Mesenchymal stem cell (in vitro differentiated cells and primary cell): ENCODE data around the gene CCDC197.

Source experiments
- DNase-seq: peaks from one replicate; pipeline ENCODE4 v3.0.0-alpha.2; 2013
- H2AFZ ChIP-seq: one replicate; pipeline ENCODE4 v1.6.1; 2013; ENCODE audit warnings: low read depth, mild to moderate bottlenecking, control low read depth, inconsistent platforms, low read length, moderate library complexity
- H2AK5ac ChIP-seq: 2 replicates; pipeline ENCODE4 v1.6.1; 2013; ENCODE audit warnings: low read length, moderate library complexity, mild to moderate bottlenecking, inconsistent platforms; ENCODE audit not compliant: severe bottlenecking
- H2BK120ac ChIP-seq: one replicate; pipeline ENCODE4 v1.6.1; 2013; ENCODE audit warnings: low read depth, mild to moderate bottlenecking, inconsistent platforms, low read length, moderate library complexity
- H2BK12ac ChIP-seq, 2 experiments: one replicate each; pipeline ENCODE4 v1.6.1; 2013; ENCODE audit warnings: inconsistent platforms in 2 of 2, low read length in 2 of 2, mild to moderate bottlenecking in 2 of 2, moderate library complexity in 2 of 2, control low read depth in 1 of 2
- H2BK15ac ChIP-seq: one replicate; pipeline ENCODE4 v1.6.1; 2013; ENCODE audit warnings: mild to moderate bottlenecking, low read depth, inconsistent platforms; ENCODE audit not compliant: poor library complexity, severe bottlenecking
- H2BK5ac ChIP-seq: 2 replicates; pipeline ENCODE4 v1.6.1; 2013; ENCODE audit warnings: low read depth, mild to moderate bottlenecking, low read length, control low read depth, inconsistent platforms; ENCODE audit not compliant: poor library complexity, severe bottlenecking
- H3K14ac ChIP-seq, 2 experiments: one replicate each; pipeline ENCODE4 v1.6.1; 2013; ENCODE audit warnings: inconsistent platforms in 2 of 2, low read length in 2 of 2, control low read depth in 1 of 2, mild to moderate bottlenecking in 1 of 2, moderate library complexity in 1 of 2
- H3K18ac ChIP-seq, 2 experiments: one replicate each; pipeline ENCODE4 v1.6.1; 2013; ENCODE audit warnings: inconsistent platforms in 2 of 2, low read length in 2 of 2, control low read depth in 1 of 2, low read depth in 1 of 2, mild to moderate bottlenecking in 1 of 2
- H3K23ac ChIP-seq, 2 experiments: one replicate each; pipeline ENCODE4 v1.6.1; 2013; ENCODE audit warnings: inconsistent platforms in 2 of 2, low read length in 2 of 2, mild to moderate bottlenecking in 2 of 2, moderate library complexity in 2 of 2, control low read depth in 1 of 2
- H3K27ac ChIP-seq: 2 replicates; pipeline ENCODE4 v1.5.1; 2013; ENCODE audit warnings: mild to moderate bottlenecking, moderate library complexity, low read length, control low read depth, inconsistent platforms; ENCODE audit not compliant: poor library complexity, severe bottlenecking
- H3K27me3 ChIP-seq, 2 experiments: 2 replicates each; pipeline versions ENCODE4 v1.6.1 to v1.7.0; 2013; ENCODE audit warnings: low read length in 2 of 2, mild to moderate bottlenecking in 2 of 2, moderate library complexity in 2 of 2, control low read depth in 1 of 2, inconsistent platforms in 1 of 2; ENCODE audit not compliant: control insufficient read depth in 1 of 2, insufficient read depth in 1 of 2
- H3K36me3 ChIP-seq, 2 experiments: 2 replicates each; pipeline versions ENCODE4 v1.6.1 to v1.7.0; 2013; ENCODE audit warnings: low read length in 2 of 2, control low read depth in 1 of 2, inconsistent platforms in 1 of 2, low read depth in 1 of 2, mild to moderate bottlenecking in 1 of 2; ENCODE audit not compliant: insufficient read depth in 2 of 2, control insufficient read depth in 1 of 2
- H3K4ac ChIP-seq, 2 experiments: one replicate each; pipeline ENCODE4 v1.6.1; 2013; ENCODE audit warnings: inconsistent platforms in 2 of 2, low read length in 2 of 2, mild to moderate bottlenecking in 2 of 2, moderate library complexity in 2 of 2, control low read depth in 1 of 2, low read depth in 1 of 2
- H3K4me1 ChIP-seq: 2 replicates; pipeline ENCODE4 v1.6.1; 2013; ENCODE audit warnings: low read depth, low read length, control low read depth; ENCODE audit not compliant: control insufficient read depth, insufficient read depth
- H3K4me2 ChIP-seq: 2 replicates; pipeline ENCODE4 v1.6.1; 2013; ENCODE audit warnings: low read length, mild to moderate bottlenecking, inconsistent platforms; ENCODE audit not compliant: poor library complexity, severe bottlenecking
- H3K4me3 ChIP-seq, 2 experiments: 2 replicates each; pipeline versions ENCODE4 v1.5.1 to v1.7.0; 2013; ENCODE audit warnings: low read length in 2 of 2, mild to moderate bottlenecking in 2 of 2, control low read depth in 1 of 2, low read depth in 1 of 2; ENCODE audit not compliant: insufficient read depth in 1 of 2
- H3K79me1 ChIP-seq: replicated peaks from 2 replicates; pipeline ENCODE4 v1.6.1; 2013; ENCODE audit warnings: mild to moderate bottlenecking, control low read depth, low read length, inconsistent platforms; ENCODE audit not compliant: poor library complexity, severe bottlenecking
- H3K9ac ChIP-seq: 2 replicates; pipeline ENCODE4 v1.7.0; 2013; ENCODE audit warnings: mild to moderate bottlenecking, low read length, moderate library complexity
- H3K9me3 ChIP-seq: 2 replicates; pipeline ENCODE4 v1.7.0; 2013; ENCODE audit warnings: mild to moderate bottlenecking, low read length; ENCODE audit not compliant: control insufficient read depth
- H4K8ac ChIP-seq: one replicate; pipeline ENCODE4 v1.6.1; 2013; ENCODE audit warnings: inconsistent platforms, mild to moderate bottlenecking, low read length, moderate library complexity
- H4K91ac ChIP-seq: one replicate; pipeline ENCODE4 v1.6.1; 2013; ENCODE audit warnings: mild to moderate bottlenecking, low read length, inconsistent platforms
- WGBS: methylation state at CpG from one replicate; pipeline ENCODE4 v1.1.7; 2013; ENCODE audit warnings: mixed read lengths; 5-methylcytosine and 5-hydroxymethylcytosine counted together

CCDC197 gene

GRCh38 chr14:93962701-93963601 is 34.1 kb upstream of the CCDC197 start:
- no peaks in the 10 kb centered on the region for H3K79me1 ChIP-seq

GRCh38 chr14:93963692-93964091 is 33.4 kb upstream of the CCDC197 start:
- H3K9ac ChIP-seq: no peak overlapping the region
- H3K27ac ChIP-seq: no peak overlapping the region
- peak overlapping the region; percentile 34 for H2AK5ac ChIP-seq
- H2BK15ac ChIP-seq: no peak overlapping the region
- no peak overlapping the region for H2BK120ac ChIP-seq
- no peak for DNase-seq
- H3K23ac ChIP-seq: no peak overlapping the region
- H2BK5ac ChIP-seq: no peak overlapping the region
- peaks cover 8% of the 10 kb centered on the region for H3K9me3 ChIP-seq
- H2BK12ac ChIP-seq: no peak overlapping the region
- WGBS: 92% methylated on average over 4 of the region's 4 CpGs
- no peak overlapping the region for H3K4me2 ChIP-seq
- H3K4me3 ChIP-seq: no peak overlapping the region
- no peak overlapping the region for H3K18ac ChIP-seq
- no peak overlapping the region for H3K14ac ChIP-seq
- H2AFZ ChIP-seq: no peak overlapping the region
- no peak overlapping the region for H4K8ac ChIP-seq
- peaks cover 38% of the 10 kb centered on the region for H3K4me1 ChIP-seq
- H3K27me3 ChIP-seq: no peaks in the 10 kb centered on the region
- H4K91ac ChIP-seq: no peak overlapping the region
- no peaks in the 10 kb centered on the region for H3K36me3 ChIP-seq
- H3K4ac ChIP-seq: no peak overlapping the region
- no peaks in the 10 kb centered on the region for H3K79me1 ChIP-seq

More at GRCh38 chr14:93962701-93963601, 34.1 kb upstream of the CCDC197 start:
- peak overlapping the region; percentile 63 for H2AK5ac ChIP-seq
- H3K27ac ChIP-seq: no peak overlapping the region
- peaks cover 45% of the 10 kb centered on the region for H3K4me1 ChIP-seq
- H3K4me3 ChIP-seq: no peak overlapping the region
- H3K4me2 ChIP-seq: no peak overlapping the region
- no peak overlapping the region for H4K91ac ChIP-seq
- H3K9ac ChIP-seq: no peak overlapping the region
- no peak overlapping the region for H2BK5ac ChIP-seq
- H3K4ac ChIP-seq: no peak overlapping the region
- H3K36me3 ChIP-seq: no peaks in the 10 kb centered on the region
- H2BK15ac ChIP-seq: no peak overlapping the region
- peaks cover 8% of the 10 kb centered on the region for H3K9me3 ChIP-seq
- H3K18ac ChIP-seq: no peak overlapping the region
- H4K8ac ChIP-seq: no peak overlapping the region
- no peak overlapping the region for H2AFZ ChIP-seq
- DNase-seq: peak; percentile 53
- H3K14ac ChIP-seq: peak overlapping the region in 1 of 2 experiments; percentile 44
- H2BK120ac ChIP-seq: no peak overlapping the region
- no peaks in the 10 kb centered on the region for H3K27me3 ChIP-seq
- H3K23ac ChIP-seq: no peak overlapping the region
- no peak overlapping the region for H2BK12ac ChIP-seq
- 82% methylated on average over 12 of the region's 16 CpGs for WGBS

- no peak for DNase-seq
- no peak overlapping the region for H2BK5ac ChIP-seq
- 97% methylated on average over 10 of the region's 10 CpGs for WGBS
- no peak overlapping the region for H3K4me2 ChIP-seq
- peaks cover 32% of the 10 kb centered on the region for H3K4me1 ChIP-seq
- no peak overlapping the region for H2AFZ ChIP-seq
- no peaks in the 10 kb centered on the region for H3K79me1 ChIP-seq
- H3K4ac ChIP-seq: no peak overlapping the region
- no peaks in the 10 kb centered on the region for H3K36me3 ChIP-seq
- H3K27me3 ChIP-seq: no peaks in the 10 kb centered on the region
- H2AK5ac ChIP-seq: peak overlapping the region; percentile 34
- H3K4me3 ChIP-seq: no peak overlapping the region
- H2BK12ac ChIP-seq: no peak overlapping the region
- H3K18ac ChIP-seq: no peak overlapping the region
- peaks cover 8% of the 10 kb centered on the region for H3K9me3 ChIP-seq
- H2BK120ac ChIP-seq: no peak overlapping the region
- H3K9ac ChIP-seq: no peak overlapping the region
- H4K8ac ChIP-seq: no peak overlapping the region
- H3K27ac ChIP-seq: peak overlapping the region; percentile 4
- no peak overlapping the region for H4K91ac ChIP-seq
- H3K23ac ChIP-seq: no peak overlapping the region
- no peak overlapping the region for H2BK15ac ChIP-seq
- no peak overlapping the region for H3K14ac ChIP-seq
Observed at GRCh38 chr14:93964281-93964680, 32.8 kb upstream of the CCDC197 start.

GRCh38 chr14:93964820-93965286 is 32.2 kb upstream of the CCDC197 start:
- 88% methylated on average over 3 of the region's 3 CpGs for WGBS

More at GRCh38 chr14:93964820-93965286, 32.2 kb upstream of the CCDC197 start:
- no peak overlapping the region for H3K14ac ChIP-seq
- H2BK12ac ChIP-seq: no peak overlapping the region
- H3K27me3 ChIP-seq: no peaks in the 10 kb centered on the region
- H2BK5ac ChIP-seq: no peak overlapping the region
- no peak overlapping the region for H2BK15ac ChIP-seq
- H3K79me1 ChIP-seq: no peaks in the 10 kb centered on the region
- no peak overlapping the region for H4K91ac ChIP-seq
- H3K4me1 ChIP-seq: peaks cover 28% of the 10 kb centered on the region
- H3K9me3 ChIP-seq: peaks cover 8% of the 10 kb centered on the region
- H3K4ac ChIP-seq: no peak overlapping the region
- H3K36me3 ChIP-seq: no peaks in the 10 kb centered on the region
- peak overlapping the region; percentile 11 for H2AK5ac ChIP-seq
- H3K18ac ChIP-seq: no peak overlapping the region
- no peak overlapping the region for H3K4me2 ChIP-seq
- no peak overlapping the region for H3K4me3 ChIP-seq
- DNase-seq: no peak
- H2BK120ac ChIP-seq: no peak overlapping the region
- H3K27ac ChIP-seq: peak overlapping the region; percentile 81
- no peak overlapping the region for H3K23ac ChIP-seq
- H2AFZ ChIP-seq: no peak overlapping the region
- no peak overlapping the region for H4K8ac ChIP-seq
- no peak overlapping the region for H3K9ac ChIP-seq
